ENCODE data around the gene BHLHE23.

BHLHE23 gene

GRCh38 chr20:62970307-62971210 is 36.2 kb downstream of the BHLHE23 start:
- no peak for DNase-seq

GRCh38 chr20:62969939-62970306 is 36.8 kb downstream of the BHLHE23 start:
- no peak for DNase-seq

- DNase-seq = no peak
These were observed 37.5 kb downstream of the BHLHE23 start for GRCh38 chr20:62969179-62969760.

- DNase-seq = no peak
These were observed 38.2 kb downstream of the BHLHE23 start for GRCh38 chr20:62968378-62969178.

DNA sequence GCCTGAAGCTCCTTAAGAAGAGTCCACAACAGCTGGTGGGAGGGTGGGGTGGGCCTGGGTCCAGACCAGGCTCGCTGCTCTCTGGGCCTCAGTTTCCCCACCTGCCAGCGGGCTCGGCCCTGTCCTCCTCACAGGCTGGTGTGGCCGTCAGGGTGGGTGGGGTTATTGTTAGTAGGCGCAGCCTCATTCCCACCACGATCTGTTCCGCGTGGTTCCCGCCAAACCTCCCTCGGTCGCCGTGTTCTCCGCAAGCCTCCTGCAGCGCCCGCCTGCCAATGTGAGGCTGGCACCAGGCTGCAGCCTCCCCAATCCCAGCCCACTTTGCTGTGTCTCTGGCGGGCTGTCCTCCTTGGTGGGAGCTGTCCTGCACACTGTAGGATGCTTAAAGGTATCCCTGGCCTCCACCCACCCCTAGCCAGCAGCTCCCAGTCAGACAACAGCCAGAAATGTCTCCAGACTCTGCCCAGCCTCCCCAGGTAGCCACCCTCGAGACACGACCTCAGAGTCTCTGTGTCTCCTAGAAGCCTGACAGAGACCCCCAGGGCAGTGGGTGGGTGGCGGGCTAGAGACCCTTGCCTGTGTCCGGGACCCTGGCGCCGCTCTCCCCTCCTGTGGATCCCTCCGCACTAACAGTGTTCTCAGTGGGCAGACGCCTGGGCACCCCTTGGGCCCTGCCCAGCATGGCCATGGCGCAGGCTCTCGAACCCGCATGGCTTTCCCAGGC is 39.0 kb downstream of the BHLHE23 start:
- no peak for DNase-seq

DNA sequence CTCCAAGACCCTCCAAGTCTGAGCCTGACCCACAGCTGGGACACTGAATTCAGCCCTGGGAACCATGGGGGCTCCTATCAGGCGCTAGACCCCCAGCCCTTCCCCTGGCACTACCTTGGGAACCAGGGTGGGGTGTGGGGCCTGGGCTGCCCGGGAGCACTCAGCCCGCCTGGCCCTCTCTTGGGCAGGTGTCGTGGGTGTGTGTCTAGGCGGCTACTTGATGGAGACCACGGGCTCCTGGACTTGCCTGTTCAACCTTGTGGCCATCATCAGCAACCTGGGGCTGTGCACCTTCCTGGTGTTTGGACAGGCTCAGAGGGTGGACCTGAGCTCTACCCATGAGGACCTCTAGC is 39.6 kb downstream of the BHLHE23 start:
- no peak for DNase-seq

DNA sequence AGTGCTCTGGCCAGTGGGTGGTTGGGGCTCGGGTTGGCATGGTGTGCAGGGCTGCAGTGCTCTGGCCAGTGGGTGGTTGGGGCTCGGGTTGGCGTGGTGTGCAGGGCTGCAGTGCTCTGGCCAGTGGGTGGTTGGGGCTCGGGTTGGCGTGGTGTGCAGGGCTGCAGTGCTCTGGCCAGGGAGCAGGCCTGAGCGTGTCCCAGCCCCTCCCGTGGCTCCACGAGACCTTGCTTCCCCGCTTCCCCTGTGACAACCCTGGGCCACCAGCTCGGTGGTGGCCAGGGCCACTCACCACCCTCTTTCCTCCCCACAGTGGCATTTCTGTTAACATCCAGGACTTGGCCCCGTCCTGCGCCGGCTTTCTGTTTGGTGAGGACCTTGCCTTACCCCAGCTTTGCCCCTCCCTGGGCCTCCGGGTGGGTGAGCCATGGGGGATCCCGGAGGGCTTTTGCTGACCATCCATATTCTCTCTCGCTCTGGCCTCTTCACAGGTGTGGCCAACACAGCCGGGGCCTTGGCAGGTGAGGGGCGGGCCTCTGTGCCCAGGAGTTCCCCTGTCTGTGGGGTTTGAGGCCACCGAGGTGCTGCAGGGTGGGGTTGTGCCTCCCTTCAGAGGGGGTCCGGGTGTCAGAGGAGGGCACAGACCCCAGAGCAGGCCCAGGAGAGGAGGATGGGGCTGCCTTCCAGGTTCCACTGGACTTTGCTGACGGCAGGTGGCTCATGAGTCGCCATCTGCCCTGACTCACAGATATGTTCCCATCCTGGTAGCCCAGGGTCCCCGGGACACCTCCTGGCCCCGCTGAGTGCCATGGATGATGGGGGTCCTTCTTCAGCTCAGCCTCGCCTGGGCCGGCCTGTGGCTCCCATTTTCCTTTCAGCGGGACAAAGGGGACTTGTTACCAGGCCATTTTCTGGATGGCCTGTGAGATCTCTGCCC is 40.3 kb downstream of the BHLHE23 start:
- no peak for DNase-seq

GRCh38 chr20:62965363-62965771 is 41.4 kb downstream of the BHLHE23 start:
- DNase-seq = no peak

- no peak for DNase-seq
These were observed 42.1 kb downstream of the BHLHE23 start for GRCh38 chr20:62964700-62965099.

DNA sequence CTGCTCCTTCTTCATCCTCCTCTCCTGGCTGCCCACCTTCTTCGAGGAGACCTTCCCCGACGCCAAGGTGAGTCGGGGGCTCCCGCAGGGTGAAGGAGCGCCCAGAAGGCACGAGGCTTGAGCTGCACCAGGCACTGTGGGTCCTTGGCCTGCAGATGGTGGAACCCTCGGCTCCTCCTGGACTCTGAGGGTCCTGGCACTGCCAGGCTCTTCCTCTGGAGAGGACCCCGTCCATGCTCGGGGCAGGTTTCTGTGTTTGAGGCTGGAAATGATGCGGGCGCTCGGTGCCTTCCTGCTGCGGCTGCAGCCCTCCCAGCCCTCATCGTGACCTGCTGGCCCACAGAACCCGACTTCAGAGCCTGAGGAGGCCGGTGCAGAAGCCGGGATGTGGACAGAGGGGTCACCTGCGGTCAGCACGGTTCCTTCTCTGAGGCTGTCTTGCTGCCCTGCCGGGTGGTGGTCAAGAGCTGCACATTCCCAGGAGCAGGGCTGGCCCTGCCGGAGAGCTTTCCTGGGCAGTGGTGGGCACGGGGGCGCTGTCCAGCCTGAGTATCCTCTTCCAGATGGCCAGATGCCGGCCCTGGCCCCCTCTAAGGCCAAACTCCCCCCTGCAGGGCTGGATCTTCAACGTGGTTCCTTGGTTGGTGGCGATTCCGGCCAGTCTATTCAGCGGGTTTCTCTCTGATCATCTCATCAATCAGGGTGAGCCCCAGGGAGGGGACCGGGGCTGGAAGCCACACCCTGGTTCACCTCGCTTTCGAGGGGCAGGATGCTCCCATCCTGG is 43.0 kb downstream of the BHLHE23 start:
- DNase-seq = no peak

DNA sequence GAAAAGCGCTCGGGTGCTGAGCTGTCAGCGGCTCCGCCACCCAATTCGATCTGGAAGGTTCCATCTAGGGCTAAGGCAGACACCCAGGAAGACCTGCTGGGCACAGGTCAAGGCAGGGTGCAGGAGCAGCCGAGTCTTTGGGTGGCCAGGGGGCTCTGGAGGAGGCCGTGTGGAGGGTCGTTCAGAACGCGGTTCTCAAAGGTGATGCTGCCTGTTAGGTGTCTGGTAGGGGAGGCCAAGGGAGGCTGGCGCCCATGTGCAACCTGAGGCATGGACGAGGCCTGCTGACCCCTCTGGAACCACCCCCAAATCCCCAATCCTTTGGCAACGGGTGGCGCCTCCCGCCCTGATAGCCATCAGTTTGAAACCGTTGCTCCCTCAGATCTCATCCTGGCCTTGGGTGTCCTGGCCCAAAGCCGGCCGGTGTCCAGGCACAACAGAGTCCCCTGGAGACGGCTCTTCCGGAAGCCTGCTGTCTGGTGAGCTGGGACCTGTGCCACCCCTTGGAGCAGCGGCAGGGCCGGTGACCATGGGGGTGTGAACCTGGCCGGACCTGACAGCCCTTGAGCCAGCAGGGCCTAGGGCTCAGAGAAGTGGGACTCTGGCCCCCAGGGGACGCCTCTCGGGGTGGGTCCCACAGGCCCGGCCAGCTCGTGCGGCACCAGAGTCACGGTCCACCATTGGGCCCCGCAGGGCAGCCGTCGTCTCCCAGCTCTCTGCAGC is 43.7 kb downstream of the BHLHE23 start:
- DNase-seq = no peak

DNA sequence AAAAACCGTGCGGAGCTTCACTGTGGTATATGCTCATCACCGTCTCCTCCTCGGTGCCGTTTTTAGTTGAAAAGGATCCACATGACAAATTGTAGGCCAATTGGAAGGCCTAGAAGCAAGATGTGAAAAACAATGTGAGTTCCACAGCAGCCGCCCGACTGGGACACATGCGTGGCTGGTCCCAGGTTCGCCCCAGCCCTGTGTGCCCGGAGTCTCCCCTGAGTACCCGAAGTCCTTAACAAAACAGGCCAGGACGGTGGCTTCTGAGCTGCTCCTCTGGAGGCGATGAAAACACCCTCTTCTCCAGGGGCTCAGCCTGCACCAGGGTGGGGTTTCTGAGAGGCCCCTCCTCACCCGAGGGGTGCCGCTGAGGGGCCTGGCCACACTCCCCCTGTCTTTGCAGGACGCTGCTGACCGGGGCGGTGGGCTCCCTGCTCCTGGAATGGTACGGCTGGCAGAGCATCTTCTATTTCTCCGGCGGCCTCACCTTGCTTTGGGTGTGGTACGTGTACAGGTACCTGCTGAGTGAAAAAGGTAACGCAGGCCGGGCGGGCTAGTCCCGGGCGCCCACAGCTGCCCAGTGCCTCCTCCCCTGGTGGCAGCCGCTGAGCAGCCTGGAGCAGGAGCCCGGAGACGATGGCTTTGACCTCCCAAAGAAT is 44.4 kb downstream of the BHLHE23 start:
- no peak for DNase-seq

DNA sequence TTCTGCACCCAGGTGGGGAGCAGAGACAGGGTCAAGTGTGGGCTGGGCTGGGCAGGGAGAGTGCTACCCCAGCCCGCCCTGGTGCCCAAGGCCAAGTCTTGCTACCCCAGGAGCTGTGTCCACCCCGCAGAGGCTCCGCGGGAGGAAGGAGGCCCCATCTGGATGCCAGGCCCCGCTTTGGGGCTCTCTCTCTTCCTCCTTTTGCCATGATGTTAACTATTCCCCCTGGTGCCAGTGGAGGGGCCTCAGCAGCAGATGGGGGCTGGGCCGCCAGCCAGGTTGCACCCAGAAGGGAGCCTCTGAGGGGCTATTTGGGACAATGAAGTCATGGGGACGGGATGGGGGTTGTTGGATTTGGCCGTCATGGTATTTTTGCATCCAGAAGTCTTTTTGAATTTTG is 45.0 kb downstream of the BHLHE23 start:
- DNase-seq = no peak

- peak; percentile 92 for DNase-seq
These were observed 45.4 kb downstream of the BHLHE23 start for GRCh38 chr20:62961310-62961783.

DNA sequence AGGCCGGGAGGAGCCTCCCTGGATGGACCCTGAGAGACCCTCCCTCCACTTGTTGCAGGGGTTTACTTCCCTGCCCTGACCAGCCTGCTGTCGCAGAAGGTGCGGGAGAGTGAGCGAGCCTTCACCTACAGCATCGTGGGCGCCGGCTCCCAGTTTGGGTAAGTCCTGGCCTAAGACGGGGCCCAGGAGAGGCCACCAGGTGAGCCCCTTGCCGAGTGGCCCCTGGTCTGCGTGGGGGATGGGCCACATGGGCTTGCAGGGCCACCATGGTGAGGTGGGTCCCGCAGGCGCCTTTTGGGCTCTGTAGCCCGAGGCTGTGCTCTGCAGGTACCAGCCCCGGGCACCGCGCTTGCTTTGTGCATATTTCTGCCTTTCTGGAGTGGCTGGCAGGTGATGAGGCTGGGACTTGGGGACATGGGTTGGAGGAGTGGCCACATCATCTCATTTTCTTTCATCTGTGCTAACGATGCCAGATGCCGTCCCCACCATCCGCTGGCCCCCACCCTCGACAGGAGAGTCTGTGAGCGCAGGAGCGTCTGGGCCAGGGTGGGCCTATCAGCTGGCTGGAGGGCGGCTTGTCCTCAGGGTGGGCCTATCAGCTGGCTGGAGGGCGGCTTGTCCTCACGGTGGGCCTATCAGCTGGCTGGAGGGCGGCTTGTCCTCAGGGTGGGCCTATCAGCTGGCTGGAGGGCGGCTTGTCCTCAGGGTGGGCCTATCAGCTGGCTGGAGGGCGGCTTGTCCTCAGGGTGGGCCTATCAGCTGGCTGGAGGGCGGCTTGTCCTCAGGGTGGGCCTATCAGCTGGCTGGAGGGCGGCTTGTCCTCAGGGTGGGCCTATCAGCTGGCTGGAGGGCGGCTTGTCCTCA is 46.1 kb downstream of the BHLHE23 start:
- peak; percentile 94 for DNase-seq

DNA sequence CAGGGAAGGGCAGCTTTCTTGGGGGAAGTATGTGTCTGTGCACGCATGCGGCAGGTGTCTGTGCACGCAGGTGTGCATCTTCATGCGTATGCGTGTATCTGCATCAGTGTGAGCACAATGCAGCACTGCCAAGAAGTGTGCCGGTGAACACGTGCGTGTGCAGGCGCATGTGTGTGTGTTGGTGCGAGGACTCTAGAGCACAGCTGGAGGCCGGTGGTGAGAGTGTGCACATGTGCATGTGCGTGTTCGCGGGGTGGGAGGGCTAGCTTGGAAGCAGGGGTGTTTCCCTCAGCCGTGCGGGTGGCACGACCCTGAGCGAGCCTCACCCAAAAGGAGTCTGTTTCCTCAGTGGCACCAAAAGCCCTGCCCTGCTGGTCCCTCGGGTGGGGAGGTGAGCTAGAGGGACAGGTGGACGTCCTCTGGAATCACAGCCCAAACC is 46.7 kb downstream of the BHLHE23 start:
- no peak for DNase-seq

GRCh38 chr20:62959101-62959971 is 47.4 kb downstream of the BHLHE23 start:
- no peak for DNase-seq
